Tongue (tissue), 2 donors: Measurements from ENCODE around the gene DAB2IP. TPM values are rescaled to one million over a fixed set of nuclear protein-coding genes. Genes with fewer than 3 reads are reported as not detected.
A peak's percentile ranks its signal among the peaks of the same experiment; 100 is the strongest.
"Not testable (repeated sequence)": the region's sequence is repeated elsewhere in the genome, so short reads cannot be mapped to it uniquely, and the experiment has no call there.

Experiments
- DNase-seq: peaks from one replicate; pipeline ENCODE4 v3.0.0-alpha.2; 2015
- total RNA-seq: library from RNA; depleted of rRNA; stranded (reverse); fragments of >200 nt; gene quantifications from one replicate; pipeline ENCODE4 v1.2.3, GENCODE V29; 2014

The DAB2IP gene
- total RNA-seq, 1 donor from 2014 or later, result 41.9 TPM

DNA sequence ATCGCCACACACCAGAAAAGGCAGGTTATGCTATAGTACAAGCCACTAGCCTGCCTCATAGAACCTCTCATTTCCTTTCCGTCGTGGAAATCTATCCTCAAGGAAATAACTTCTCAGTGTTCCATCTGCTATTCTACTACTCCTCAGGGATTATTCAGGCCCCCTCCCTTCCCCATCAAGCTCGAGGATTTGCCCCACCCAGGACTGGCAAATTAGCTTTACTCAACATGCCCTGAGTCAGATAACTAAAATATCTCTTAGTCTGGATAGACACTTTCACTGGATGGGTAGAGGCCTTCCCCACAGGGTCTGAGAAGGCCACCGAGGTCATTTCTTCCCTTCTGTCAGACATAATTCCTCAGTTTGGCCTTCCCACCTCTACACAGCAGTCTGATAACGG is 142.9 kb downstream of the DAB2IP start:
- not testable (repeated sequence) for DNase-seq

DNA sequence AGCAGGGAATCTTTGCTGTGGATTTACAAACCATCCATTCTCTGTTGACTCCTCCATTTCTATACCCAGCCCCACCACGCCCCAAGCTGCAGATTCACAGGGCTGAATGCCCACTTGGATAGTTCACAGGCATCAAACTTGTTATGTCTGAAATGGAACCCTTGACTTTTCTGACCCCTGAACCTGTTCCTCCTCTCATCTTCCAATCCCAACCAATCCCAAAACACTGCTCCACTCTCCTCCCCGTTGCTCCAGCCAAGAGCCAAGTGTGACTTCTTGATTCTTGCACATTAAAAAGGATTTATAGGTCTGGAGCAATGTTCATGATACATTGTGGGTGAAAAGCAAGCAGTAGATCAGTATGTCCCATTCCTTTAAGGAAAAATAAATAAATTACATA is 145.6 kb downstream of the DAB2IP start:
- DNase-seq, result no peak

DNA sequence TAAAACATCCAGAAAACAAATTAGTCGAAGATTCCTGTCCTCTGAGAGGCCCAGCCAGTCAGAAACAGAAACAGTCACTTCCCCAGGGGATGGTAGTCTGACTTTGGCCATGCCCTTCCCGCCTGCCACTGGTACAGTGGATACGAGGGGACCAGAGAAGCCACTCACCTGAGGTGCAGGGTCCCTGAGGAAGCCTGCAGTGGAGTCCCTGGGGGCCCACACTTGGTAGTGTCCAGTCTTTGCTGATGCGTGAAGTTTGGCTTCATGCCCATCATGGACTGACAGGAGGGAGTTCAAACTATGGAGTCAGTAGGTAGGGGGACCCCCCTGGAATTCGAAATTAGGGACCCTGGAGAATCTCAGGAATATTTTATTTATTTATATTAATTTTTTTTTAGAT is 147.5 kb downstream of the DAB2IP start:
- no peak for DNase-seq

DNA sequence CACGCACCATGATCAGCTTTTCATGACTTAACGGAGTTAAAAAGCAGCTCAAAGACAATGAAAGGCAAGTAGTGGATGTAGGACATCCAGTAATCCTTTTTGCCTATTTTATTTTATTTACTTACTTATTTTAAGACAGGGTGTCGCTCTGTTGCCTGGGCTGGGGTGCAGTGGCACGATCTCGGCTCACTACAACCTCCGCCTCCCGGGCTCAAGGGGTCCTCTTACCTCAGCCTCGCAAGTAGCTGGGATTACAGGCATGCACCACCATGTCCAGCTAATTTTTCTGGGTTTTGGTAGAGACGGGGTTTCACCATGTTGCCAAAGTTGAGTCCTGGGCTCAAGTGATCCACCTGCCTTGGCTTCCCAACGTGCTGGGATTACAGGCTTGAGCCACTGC is 148.9 kb downstream of the DAB2IP start:
- no peak for DNase-seq

DNA sequence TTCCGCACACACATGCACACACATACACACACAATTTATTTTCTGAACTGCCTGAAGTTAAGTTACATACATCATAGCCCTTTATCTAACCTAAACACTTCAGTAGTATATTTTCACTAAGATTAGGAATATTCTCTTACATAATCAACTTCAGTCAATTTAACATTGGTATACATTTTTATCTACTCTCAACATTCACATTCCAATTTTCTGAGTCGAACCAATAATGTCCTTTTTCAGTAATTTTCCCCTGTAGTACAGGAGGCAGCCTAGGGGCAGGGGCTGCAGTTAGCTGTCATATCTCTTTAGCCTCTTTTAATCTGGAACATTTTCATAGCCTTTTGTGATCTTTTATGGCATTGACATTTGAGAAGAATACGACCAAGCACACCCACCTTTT is 150.1 kb downstream of the DAB2IP start:
- DNase-seq, result no peak

DNA sequence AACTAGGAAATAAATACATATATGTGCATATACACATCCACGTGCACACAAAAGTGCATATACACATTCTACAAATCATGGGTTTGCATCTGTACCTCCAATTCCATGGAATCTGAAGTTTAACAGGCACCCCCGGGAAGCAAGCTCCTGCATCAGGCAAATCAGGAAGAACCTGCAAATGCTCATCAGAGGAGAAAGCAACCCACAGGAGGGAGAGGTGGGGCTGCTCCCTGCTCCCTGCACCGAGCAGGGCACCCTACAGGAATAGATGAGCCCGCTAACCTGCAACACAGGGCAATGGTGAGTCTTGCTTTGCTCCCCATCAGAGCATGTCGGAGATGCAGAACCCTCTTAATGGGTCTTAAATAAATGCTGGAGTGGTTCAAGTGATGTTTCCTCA is 151.3 kb downstream of the DAB2IP start:
- DNase-seq, result no peak

DNA sequence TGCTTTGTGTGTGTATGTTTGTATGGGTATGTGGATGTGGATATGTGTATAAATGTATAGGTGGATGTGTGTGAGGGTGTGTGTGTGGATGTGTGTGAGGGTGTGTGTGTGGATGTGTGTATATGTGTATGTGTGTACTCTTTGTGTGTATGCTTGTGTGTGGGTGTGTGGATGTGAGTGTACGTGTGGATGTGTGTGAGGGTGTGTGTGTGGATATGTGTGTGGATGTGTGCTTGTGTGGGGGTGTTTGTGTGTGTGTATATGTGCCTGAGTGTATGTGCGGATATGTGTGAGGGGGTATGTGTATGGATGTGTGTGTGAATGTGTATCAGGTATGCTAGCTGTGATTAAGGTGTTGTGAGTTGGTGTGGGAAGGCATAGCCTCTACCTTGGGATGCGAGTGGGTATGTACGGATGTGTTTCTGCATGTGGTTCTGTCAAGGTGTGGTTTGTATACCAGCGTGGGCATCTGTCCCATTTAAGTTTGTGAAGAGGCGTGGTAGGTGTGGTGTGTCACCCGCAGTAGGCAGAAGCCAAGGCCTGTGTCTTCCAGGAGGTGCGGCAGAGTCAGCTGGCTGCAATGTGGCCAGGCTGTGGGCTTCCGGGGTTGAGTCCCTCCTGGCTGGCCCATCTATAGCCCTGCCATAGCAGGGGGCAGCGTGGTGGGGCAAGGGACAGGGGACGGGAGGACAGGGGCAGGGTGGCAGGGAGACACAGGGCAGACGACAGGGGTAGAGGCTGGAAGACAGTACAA is 155.8 kb downstream of the DAB2IP start:
- no peak for DNase-seq

DNA sequence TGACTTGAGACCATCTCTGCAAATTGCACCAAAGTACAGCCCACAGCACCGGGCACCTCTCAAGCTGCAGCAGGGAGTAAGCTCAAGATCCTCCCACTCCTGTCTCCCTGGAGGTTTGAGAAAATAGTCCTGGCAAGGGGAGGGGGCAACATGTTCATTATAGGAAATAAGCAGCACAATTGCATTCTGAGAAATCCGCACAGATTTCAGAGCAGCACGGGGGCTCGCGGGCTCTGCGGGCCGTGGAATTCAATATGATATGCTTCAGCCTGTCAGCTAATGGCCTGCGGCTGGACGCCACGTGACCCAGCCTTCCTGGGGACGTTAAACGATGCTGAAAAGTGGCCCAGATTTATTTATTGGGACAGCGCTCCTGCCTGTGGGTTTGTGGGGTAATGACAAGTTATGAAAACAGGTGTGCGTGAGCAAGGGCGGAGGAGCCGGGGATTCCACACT is 156.4 kb downstream of the DAB2IP start:
- DNase-seq, result peak; percentile 41

DNA sequence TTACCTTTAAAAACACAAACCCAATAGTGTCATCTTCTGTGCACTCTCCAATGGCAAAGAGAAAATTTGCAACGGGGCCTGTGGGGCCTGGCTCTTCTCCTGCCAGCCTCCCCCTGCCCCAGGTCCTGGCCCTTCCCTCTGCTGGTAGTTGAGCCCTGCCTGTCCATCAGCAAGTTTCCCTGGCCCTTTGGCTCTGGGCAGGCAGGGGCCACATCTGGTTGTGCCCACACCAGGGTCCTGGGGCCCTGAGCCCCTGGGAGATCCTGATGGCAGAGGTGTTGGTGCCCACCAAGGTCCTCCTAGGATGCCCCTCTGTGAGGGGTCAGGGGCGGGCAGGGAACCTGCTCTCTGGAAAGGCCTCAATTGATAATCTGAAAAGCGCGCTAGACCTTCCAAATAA is 157.3 kb downstream of the DAB2IP start:
- no peak for DNase-seq

DNA sequence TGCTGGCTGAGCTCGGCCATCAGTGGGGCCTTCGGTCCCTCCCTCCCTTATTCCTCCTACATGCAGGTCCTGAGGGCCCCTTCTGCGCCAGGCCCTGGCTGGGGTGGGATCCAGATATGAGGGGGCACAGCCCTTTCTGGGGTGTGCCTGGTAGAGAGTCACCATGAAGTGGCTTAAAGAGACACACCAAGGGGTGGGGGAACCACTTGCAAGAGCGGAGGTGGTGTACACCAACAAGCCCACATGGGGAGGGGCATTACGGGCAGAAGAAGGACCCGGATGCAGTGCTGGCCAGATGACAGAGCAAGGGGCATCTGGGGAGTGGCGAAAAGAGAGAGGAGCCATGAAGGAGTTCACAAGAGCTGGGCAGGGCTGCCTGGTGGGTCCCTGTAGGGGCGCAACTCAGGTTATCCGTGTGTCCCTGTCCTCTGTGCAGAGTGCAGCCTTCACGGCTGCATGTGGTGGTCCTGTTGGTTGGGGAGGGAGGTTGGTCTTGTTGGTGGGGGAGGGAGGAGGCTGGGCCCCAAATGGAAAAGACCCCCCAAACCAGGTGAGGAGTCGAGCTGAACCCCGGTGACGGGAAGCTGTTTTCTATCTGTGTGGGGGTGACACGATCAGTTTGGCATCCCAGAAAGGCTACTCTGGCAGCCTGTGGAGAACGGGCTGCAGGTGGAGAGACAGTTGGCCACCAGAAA is 158.1 kb downstream of the DAB2IP start:
- no peak for DNase-seq

DNA sequence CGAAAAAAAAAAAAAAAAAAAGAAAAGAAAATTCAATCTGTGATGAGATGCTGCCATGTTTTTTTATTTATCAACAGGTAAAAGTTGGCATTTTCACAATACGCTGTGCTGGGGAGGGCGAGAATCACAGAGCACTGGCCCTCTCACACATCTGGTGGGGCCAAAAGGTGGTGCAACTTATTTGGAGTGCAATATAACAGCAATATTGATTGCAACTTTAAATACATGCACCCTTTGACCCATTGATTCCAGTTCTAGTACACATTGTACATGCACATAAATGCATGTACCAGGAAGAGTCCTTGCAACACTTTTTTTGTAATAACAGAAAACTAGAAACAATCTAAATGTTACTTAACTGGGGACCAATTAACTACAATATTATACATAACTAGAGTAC is 159.1 kb downstream of the DAB2IP start:
- DNase-seq, result no peak

DNA sequence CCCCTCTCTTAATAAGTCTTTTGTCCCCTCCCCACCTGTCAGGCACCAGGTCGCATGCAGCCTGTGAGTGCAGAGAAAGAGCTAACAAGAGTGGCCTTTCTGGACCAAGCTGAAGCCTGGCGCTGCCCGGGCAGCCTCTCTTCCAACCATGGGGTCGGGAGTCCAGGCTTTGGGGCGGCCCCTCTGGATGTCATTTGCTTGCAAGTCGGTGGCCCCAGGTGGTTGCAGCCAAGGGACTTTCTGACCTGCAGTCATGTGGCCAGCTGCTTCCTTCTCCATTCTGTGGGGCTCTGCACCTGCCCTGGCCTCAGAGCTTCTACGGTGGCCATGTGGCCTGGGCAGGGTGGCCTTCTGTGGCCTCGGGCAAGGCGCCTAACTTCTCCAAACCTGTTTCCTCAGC is 159.7 kb downstream of the DAB2IP start:
- no peak for DNase-seq

DNA sequence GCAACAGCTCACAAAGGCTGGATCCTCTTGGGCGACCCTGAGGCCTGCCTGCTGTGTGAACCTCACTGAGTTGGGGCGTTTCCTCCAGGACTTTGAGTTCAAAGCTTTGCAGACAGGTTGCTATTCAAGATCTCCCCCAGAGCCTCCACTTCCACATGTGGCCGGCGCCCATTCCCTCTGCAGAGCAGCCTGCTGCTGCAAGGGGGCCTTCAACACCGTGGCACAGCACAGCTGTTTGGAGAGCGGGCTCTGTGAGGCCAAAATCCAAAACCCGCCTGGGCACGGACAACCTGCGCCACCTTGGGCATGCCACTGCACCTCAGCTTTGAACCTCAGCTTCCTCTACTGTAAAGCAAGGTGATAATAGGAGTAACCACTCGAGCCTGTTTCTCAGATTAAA is 160.3 kb downstream of the DAB2IP start:
- no peak for DNase-seq

DNA sequence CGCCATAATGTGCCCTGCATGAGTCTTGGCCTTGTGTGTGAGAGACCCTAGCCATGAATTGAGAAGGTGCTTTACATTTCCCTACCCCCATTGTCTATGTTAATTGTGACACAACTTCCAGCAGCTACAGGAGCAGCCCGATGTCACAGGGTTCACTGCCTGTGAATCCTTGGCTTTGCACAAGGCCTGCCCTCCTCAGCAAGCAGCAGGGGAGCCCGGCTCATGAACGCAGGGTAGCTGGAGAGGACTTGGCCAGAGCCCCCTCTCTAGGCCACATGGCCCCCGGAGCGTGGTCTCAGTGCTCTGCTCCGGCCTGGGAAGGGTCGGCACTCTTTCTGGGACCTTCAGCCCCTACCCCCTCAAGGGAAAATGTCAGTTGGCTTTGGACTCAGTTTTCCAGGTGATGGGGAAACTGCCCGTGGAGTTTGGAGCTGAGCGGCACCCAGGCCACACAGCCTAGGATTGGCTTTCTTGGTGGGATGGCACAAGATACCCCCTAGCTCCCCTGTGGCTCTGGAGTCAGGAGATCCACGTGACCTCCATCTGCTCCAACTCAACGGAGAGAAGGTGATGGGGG is 160.8 kb downstream of the DAB2IP start:
- DNase-seq, result no peak

DNA sequence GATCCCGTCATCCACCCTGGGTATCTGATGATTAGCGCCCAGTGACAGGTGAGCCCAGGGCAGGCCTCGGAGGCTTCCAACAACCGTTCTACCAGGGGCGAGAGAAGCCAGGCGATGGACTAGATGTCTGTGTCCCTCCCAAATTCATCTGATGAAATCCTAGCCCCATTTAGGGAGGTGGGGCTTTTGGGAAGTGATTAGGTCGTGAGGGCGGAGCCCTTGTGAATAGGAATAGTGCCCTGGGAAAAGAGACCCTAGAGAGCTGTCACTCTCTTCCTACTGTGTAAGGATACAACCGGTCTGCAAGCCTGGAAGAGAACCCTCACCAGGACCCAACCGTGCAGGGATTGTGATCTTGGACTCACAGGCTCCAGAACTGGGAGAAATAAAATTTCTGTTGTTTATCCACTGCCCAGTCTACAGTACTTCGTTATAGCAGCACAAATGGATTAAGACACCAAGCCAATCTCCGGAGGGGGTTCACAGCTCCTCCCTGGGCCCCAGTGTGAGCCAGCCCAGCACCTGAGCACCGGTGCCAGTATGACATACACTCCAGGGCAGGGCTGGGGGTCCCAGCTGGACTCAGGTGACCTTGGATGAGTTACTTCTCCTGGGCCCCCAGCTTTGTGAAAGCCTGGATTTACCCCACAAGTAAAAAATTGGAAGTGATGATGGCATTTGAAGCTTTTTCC is 162.2 kb downstream of the DAB2IP start:
- DNase-seq, result peak; percentile 43

DNA sequence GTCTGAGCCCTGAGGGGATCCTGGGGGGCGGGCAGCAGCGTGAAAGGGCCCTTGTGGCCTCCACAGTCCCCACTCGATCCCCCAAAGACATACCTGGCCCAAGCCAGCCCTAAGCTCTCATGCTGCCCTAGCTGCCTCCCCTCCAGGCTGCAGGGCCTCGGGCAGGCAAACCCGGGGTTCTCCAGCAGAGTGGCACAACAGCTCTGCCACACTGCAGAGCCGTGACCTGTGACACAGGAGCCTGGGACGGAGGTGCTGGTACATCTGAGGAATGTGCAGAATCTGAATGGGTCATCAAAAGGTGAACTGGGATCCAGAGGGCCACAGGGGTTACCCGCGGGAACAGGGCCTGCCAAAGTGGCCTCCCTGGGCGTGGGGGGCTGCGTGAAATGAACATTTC is 163.2 kb downstream of the DAB2IP start:
- DNase-seq, result no peak

DNA sequence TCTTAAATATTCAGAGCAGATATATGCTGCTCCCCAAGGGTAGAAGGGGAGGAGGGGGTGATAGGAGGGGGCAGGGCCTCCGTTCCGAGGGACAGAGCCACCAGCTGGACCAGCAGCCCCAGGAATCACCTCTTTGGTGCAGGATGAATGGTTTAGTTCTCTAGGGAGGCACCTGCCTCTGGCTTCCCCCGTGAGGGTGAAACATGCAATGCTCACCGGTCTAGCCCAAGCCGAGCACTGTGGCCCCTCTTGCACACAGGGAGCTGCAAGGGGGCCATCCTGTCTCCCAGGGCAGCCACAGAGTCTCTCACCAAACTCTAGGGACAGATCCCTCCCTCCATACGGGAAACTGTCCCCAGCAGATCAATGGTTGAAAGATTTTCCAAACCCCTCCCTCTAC is 163.7 kb downstream of the DAB2IP start:
- DNase-seq, result no peak

DNA sequence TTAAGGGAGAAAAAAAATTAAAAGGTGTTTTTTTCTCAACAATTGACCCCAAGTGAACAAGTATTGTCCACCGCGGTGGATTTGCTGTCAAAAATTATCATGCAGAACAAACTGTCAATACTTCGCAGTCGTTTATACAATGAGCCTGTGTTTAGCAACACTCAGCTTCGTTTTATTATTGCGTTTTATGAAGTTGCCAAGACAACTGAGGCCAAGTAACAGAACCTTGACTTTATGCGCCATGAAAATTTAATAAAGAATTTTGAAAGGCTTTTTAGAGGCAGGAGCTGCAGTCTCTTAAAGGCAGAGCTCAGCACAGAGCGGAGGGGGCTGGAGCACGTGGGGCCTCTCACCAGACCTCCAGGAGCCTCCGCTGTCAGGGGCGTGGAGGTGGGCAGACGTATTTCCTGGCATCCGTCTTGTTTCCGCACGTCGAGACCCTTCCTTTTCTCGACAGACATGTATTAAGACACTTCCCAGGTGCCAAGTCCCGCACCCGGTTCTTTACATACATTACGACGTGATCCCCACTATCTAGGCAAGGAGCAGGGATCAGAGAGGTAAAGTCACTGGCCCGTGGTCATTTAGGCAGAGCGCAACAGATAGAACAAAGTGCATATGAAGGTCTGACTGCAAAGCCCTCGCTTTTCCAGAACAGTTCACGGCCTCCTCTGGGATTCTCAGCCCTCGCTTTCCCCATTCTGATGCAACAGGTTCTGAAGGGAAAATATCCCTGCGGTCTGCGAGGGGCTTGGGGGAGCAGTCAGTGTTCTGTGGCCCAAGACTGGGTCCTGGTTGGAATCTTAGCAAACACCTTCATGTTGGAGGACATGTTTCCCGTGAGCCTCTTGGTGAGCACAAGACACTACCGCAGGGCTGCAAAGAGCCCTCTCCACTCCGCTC is 164.4 kb downstream of the DAB2IP start:
- peak; percentile 43 for DNase-seq

DNA sequence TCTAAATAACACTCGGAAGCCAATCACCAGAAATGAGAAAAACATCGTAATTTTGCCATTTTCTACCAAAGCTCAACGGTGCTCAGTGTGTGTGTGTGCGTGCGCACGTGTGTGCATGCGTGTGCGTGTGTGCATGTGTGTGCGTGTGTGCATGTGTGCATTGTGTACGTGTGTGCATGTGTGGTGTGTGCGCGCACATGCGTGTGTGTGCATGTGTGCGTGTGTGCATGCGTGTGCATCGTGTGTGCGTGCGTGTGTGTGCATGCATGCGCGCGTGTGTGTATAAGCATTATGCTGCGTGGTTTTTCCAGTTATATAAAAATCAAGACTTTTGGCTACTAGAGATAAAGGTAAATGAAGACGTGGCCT is 165.0 kb downstream of the DAB2IP start:
- no peak for DNase-seq

DNA sequence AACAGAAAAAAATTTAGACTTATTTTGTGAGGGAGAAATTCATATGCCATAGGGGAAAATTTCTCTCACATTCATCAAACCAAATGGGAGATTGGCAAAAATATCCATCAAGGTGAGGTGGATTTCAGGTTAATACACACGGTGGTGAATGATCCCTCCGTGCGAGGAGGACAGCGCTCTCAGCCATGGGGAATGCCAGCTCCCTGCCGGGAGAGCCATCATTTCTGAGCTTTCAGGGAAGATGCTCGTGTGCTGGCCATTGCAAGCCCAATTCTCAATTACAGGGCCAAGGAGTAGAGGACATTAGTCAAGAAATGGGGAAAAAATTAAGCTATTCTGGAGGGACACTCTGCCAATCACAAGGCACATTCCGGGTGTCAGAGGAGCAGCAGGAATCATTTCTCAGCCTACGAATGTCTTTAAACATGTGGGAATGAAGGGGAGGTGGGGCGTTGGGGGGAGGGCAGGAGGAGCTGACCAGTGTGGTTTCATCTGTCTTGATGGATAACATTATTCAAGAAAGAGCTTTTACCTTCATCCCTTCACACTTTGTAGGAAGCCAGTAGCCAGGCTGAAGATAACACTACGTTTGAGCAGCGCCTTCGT is 165.5 kb downstream of the DAB2IP start:
- DNase-seq, result no peak

DNA sequence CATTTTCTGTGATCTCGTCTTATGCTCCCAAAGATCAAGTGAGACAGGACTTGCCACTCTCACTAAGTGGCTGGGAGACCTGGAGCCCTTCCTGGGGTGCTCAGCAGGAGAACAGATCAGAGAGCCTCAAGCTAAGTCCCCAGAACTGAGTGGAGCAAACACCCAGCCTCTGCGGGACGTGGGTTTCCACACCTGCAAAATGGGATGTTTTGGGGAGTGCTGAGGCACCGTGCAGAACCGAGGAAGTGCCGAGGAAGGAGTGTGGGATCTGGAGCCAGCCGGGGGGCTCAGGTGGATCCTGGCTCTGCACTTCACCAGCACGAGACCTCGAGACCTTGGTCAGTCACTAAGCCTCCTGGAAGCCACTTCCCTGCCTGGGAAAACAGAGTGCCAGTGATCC is 166.0 kb downstream of the DAB2IP start:
- DNase-seq, result no peak
